Measurements from ENCODE around the gene RAB31. TPM values are rescaled to one million over a fixed set of nuclear protein-coding genes. Genes with fewer than 3 reads are reported as not detected.
A peak's percentile ranks its signal among the peaks of the same experiment; 100 is the strongest.

RAB31 gene
- total RNA-seq, 2 experiments from 2014 or later, result 0.38 to 0.89 TPM

- H3K27me3 Mint-ChIP-seq (ENCODE audit: low read depth), result peaks cover 83% of the 10 kb centered on the region
- no peak overlapping the region for H3K27ac Mint-ChIP-seq
- peak overlapping the region; percentile 74 for H3K4me3 Mint-ChIP-seq
- no peaks in the 10 kb centered on the region for H3K9me3 Mint-ChIP-seq
- H3K4me1 Mint-ChIP-seq (ENCODE audit: low read depth), result peaks cover 25% of the 10 kb centered on the region
- H3K36me3 Mint-ChIP-seq (ENCODE audit: low read depth), result no peaks in the 10 kb centered on the region
- intact Hi-C loops (cut with micrococcal nuclease), result loop anchor here (2.0 kb wide), 1 partner anchor 97 kb away; no protein-coding TSS in a partner anchor
- no peak for DNase-seq
- CTCF ChIA-PET, result no interaction called here
Observed at GRCh38 chr18:9709304-9709877, 1.3 kb downstream of the RAB31 start.

GRCh38 chr18:9710037-9710436 is 1.9 kb downstream of the RAB31 start:
- Mint-ChIP-seq H3K27ac (no peak overlapping the region), H3K27me3 (ENCODE audit: low read depth) (peaks cover 85% of the 10 kb centered on the region), H3K4me1 (ENCODE audit: low read depth) (peaks cover 25% of the 10 kb centered on the region), H3K9me3 (no peaks in the 10 kb centered on the region), H3K4me3 (no peak overlapping the region), H3K36me3 (ENCODE audit: low read depth) (no peaks in the 10 kb centered on the region)
- intact Hi-C loops (cut with micrococcal nuclease), result loop anchor here (5.0 kb wide), 1 partner anchor 638 kb away; no protein-coding TSS in a partner anchor
- no peak for DNase-seq
- CTCF ChIA-PET, result no interaction called here

GRCh38 chr18:9711361-9712129 is 3.4 kb downstream of the RAB31 start:
- no peak overlapping the region for H3K27ac Mint-ChIP-seq
- peaks cover 73% of the 10 kb centered on the region for H3K27me3 Mint-ChIP-seq (ENCODE audit: low read depth)
- intact Hi-C loops (cut with micrococcal nuclease), result loop anchor here (1.0 to 5.0 kb wide), 2 partner anchors 204 to 639 kb away; no protein-coding TSS in a partner anchor
- no peaks in the 10 kb centered on the region for H3K36me3 Mint-ChIP-seq (ENCODE audit: low read depth)
- CTCF ChIA-PET, result no interaction called here
- H3K9me3 Mint-ChIP-seq, result no peaks in the 10 kb centered on the region
- peak; percentile 45 for DNase-seq
- H3K4me1 Mint-ChIP-seq (ENCODE audit: low read depth), result peaks cover 25% of the 10 kb centered on the region
- no peak overlapping the region for H3K4me3 Mint-ChIP-seq

- no peak overlapping the region for H3K4me3 Mint-ChIP-seq
- peaks cover 25% of the 10 kb centered on the region for H3K4me1 Mint-ChIP-seq (ENCODE audit: low read depth)
- CTCF ChIA-PET, result no interaction called here
- H3K9me3 Mint-ChIP-seq, result no peaks in the 10 kb centered on the region
- H3K36me3 Mint-ChIP-seq (ENCODE audit: low read depth), result no peaks in the 10 kb centered on the region
- DNase-seq, result no peak
- peaks cover 67% of the 10 kb centered on the region for H3K27me3 Mint-ChIP-seq (ENCODE audit: low read depth)
- intact Hi-C loops (cut with micrococcal nuclease), result loop anchor here (5.0 kb wide), 1 partner anchor 640 kb away; no protein-coding TSS in a partner anchor
- no peak overlapping the region for H3K27ac Mint-ChIP-seq
Observed at GRCh38 chr18:9712130-9712577, 4.1 kb downstream of the RAB31 start.

GRCh38 chr18:9712611-9713010 is 4.5 kb downstream of the RAB31 start:
- Mint-ChIP-seq H3K27me3 (ENCODE audit: low read depth) (peaks cover 67% of the 10 kb centered on the region), H3K27ac (no peak overlapping the region), H3K4me1 (ENCODE audit: low read depth) (peaks cover 25% of the 10 kb centered on the region), H3K36me3 (ENCODE audit: low read depth) (no peaks in the 10 kb centered on the region), H3K9me3 (no peaks in the 10 kb centered on the region), H3K4me3 (no peak overlapping the region)
- CTCF ChIA-PET, result no interaction called here
- intact Hi-C loops (cut with micrococcal nuclease), result loop anchor here (5.0 kb wide), 1 partner anchor 640 kb away; no protein-coding TSS in a partner anchor
- no peak for DNase-seq

GRCh38 chr18:9714266-9715087 is 6.4 kb downstream of the RAB31 start:
- DNase-seq, result no peak
- Mint-ChIP-seq H3K27ac (no peak overlapping the region), H3K4me1 (ENCODE audit: low read depth) (peaks cover 18% of the 10 kb centered on the region), H3K9me3 (no peaks in the 10 kb centered on the region), H3K27me3 (ENCODE audit: low read depth) (peaks cover 57% of the 10 kb centered on the region), H3K36me3 (ENCODE audit: low read depth) (no peaks in the 10 kb centered on the region), H3K4me3 (no peak overlapping the region)
- CTCF ChIA-PET, result no interaction called here
- intact Hi-C loops (cut with micrococcal nuclease), result loop anchor here (5.0 kb wide), 1 partner anchor 642 kb away; no protein-coding TSS in a partner anchor

GRCh38 chr18:9715088-9715343 is 6.9 kb downstream of the RAB31 start:
- DNase-seq, result no peak
- Mint-ChIP-seq H3K4me3 (no peak overlapping the region), H3K9me3 (no peaks in the 10 kb centered on the region), H3K27me3 (ENCODE audit: low read depth) (peaks cover 54% of the 10 kb centered on the region), H3K4me1 (ENCODE audit: low read depth) (peaks cover 14% of the 10 kb centered on the region), H3K27ac (no peak overlapping the region), H3K36me3 (ENCODE audit: low read depth) (no peaks in the 10 kb centered on the region)
- CTCF ChIA-PET, result no interaction called here
- intact Hi-C loops (cut with micrococcal nuclease), result no loop called here

GRCh38 chr18:9715978-9716774 is 8.1 kb downstream of the RAB31 start:
- no peaks in the 10 kb centered on the region for H3K9me3 Mint-ChIP-seq
- peaks cover 50% of the 10 kb centered on the region for H3K27me3 Mint-ChIP-seq (ENCODE audit: low read depth)
- H3K27ac Mint-ChIP-seq, result no peak overlapping the region
- intact Hi-C loops (cut with micrococcal nuclease), result no loop called here
- H3K36me3 Mint-ChIP-seq (ENCODE audit: low read depth), result no peaks in the 10 kb centered on the region
- H3K4me1 Mint-ChIP-seq (ENCODE audit: low read depth), result peaks cover 10% of the 10 kb centered on the region
- H3K4me3 Mint-ChIP-seq, result no peak overlapping the region
- DNase-seq, result no peak
- CTCF ChIA-PET, result interaction anchor here (0.6 kb wide), 1 partner anchor 832 kb away, joined by 9 read pairs; no protein-coding TSS in a partner anchor

- H3K27me3 Mint-ChIP-seq (ENCODE audit: low read depth), result peaks cover 45% of the 10 kb centered on the region
- intact Hi-C loops (cut with micrococcal nuclease), result no loop called here
- no peaks in the 10 kb centered on the region for H3K36me3 Mint-ChIP-seq (ENCODE audit: low read depth)
- no peak overlapping the region for H3K27ac Mint-ChIP-seq
- no peak for DNase-seq
- H3K4me3 Mint-ChIP-seq, result no peak overlapping the region
- H3K4me1 Mint-ChIP-seq (ENCODE audit: low read depth), result peaks cover 5% of the 10 kb centered on the region
- no peaks in the 10 kb centered on the region for H3K9me3 Mint-ChIP-seq
- CTCF ChIA-PET, result interaction anchor here (0.6 kb wide), 1 partner anchor 831 kb away, joined by 9 read pairs; no protein-coding TSS in a partner anchor
Observed at GRCh38 chr18:9716780-9717563, 8.9 kb downstream of the RAB31 start.

GRCh38 chr18:9719421-9719981 is 11.4 kb downstream of the RAB31 start:
- CTCF ChIA-PET, result no interaction called here
- H3K4me3 Mint-ChIP-seq, result no peak overlapping the region
- H3K36me3 Mint-ChIP-seq (ENCODE audit: low read depth), result no peaks in the 10 kb centered on the region
- peaks cover 1% of the 10 kb centered on the region for H3K9me3 Mint-ChIP-seq
- no peaks in the 10 kb centered on the region for H3K4me1 Mint-ChIP-seq (ENCODE audit: low read depth)
- intact Hi-C loops (cut with micrococcal nuclease), result no loop called here
- peaks cover 22% of the 10 kb centered on the region for H3K27me3 Mint-ChIP-seq (ENCODE audit: low read depth)
- no peak overlapping the region for H3K27ac Mint-ChIP-seq
- no peak for DNase-seq

- intact Hi-C loops (cut with micrococcal nuclease), result no loop called here
- Mint-ChIP-seq H3K9me3 (peaks cover 1% of the 10 kb centered on the region), H3K4me1 (ENCODE audit: low read depth) (no peaks in the 10 kb centered on the region), H3K27ac (no peak overlapping the region), H3K36me3 (ENCODE audit: low read depth) (no peaks in the 10 kb centered on the region), H3K27me3 (ENCODE audit: low read depth) (peaks cover 16% of the 10 kb centered on the region), H3K4me3 (no peak overlapping the region)
- CTCF ChIA-PET, result no interaction called here
- DNase-seq, result no peak
Observed at GRCh38 chr18:9720327-9720726, 12.2 kb downstream of the RAB31 start.
